Fibroblast of pulmonary artery (primary cell): Measurements from ENCODE around the gene NCAPH2.
A peak's percentile ranks its signal among the peaks of the same experiment; 100 is the strongest.

Source experiments
- DNase-seq: peaks from one replicate; pipeline ENCODE4 v3.0.0-alpha.2; 2010; ENCODE audit warnings: low read depth
- H3K4me3 ChIP-seq: replicated peaks from 2 replicates; pipeline ENCODE4 v1.5.1; 2011; ENCODE audit warnings: low read depth, mild to moderate bottlenecking, control low read depth, low read length, moderate library complexity
- TF ChIP-seq, protein P1 (sequence below): IDR thresholded peaks from 2 replicates; pipeline ENCODE4 v1.5.1; 2011; ENCODE audit warnings: mild to moderate bottlenecking, control low read depth, low read length, inconsistent platforms; ENCODE audit errors: missing control alignments

The NCAPH2 gene

DNA sequence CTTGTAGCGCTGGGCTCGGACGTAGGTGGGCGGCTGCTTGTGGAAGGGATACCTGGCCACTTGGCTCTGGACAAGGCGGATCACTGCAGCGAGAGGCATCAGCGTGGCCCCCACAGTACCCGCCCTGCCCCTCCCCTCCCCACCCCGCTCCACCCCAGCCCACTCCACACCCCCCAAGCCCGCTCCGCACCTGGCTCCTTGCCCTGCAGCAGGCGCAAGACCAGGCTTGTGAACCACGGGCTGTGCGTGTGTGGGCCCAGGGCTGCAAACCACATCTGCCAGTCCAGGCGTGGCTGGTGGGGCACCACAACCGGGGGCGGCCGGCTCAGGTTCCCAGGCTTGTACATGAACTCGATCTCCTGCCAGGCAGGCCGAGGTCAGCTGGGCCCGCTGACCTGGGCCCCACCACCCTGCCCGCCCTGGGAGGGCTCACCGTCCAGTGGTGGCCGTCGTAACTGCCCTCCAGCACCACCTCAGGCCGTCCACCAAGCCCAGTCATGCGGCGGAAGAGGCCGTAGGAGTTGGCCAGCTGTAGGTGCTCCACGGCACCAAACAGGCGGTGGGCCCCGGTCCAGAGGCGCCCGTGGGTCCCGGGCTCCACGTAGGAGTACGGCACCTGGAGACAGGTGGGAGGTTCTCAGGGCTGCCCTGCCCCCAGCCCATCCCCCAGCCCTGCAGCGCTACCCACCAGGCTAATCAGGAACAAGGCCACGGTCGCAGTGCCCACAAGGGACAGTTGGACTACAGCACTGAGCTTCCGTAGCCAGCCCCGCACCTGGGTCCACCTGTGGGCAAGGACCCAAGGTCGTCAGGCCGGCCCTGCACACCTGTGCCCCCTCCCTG lies 3.4 kb upstream of the NCAPH2 start:
- no peak overlapping the region for H3K4me3 ChIP-seq
- DNase-seq: no peak
- TF ChIP-seq, protein P1, sequence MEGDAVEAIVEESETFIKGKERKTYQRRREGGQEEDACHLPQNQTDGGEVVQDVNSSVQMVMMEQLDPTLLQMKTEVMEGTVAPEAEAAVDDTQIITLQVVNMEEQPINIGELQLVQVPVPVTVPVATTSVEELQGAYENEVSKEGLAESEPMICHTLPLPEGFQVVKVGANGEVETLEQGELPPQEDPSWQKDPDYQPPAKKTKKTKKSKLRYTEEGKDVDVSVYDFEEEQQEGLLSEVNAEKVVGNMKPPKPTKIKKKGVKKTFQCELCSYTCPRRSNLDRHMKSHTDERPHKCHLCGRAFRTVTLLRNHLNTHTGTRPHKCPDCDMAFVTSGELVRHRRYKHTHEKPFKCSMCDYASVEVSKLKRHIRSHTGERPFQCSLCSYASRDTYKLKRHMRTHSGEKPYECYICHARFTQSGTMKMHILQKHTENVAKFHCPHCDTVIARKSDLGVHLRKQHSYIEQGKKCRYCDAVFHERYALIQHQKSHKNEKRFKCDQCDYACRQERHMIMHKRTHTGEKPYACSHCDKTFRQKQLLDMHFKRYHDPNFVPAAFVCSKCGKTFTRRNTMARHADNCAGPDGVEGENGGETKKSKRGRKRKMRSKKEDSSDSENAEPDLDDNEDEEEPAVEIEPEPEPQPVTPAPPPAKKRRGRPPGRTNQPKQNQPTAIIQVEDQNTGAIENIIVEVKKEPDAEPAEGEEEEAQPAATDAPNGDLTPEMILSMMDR: no peak

DNA sequence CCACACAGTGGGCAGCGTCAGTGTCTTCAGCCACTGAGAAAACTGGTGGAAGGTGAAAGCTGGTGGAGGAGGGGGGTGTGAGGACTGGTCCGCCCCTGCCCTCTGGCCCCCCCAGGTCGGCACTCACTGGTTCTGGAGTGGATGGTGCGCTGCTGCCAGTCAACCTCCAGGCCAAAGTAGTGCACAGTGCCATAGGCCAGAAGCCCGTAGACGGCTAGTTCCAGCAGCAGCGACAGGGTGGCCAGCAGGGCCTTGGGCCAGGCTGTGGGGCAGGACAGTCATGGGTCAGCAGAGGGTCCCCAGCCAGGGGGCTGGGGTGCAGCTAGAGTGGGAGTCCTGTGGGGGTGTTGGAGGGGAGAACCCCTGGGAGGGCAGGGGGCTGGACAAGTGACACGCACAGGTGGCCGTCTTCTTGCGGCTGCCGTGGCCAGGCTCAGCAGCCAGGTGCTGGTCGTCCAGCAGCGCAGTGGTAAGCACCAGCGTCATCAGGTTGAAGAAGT lies 2.7 kb upstream of the NCAPH2 start:
- DNase-seq: no peak
- H3K4me3 ChIP-seq: no peak overlapping the region
- TF ChIP-seq, protein P1: no peak

DNA sequence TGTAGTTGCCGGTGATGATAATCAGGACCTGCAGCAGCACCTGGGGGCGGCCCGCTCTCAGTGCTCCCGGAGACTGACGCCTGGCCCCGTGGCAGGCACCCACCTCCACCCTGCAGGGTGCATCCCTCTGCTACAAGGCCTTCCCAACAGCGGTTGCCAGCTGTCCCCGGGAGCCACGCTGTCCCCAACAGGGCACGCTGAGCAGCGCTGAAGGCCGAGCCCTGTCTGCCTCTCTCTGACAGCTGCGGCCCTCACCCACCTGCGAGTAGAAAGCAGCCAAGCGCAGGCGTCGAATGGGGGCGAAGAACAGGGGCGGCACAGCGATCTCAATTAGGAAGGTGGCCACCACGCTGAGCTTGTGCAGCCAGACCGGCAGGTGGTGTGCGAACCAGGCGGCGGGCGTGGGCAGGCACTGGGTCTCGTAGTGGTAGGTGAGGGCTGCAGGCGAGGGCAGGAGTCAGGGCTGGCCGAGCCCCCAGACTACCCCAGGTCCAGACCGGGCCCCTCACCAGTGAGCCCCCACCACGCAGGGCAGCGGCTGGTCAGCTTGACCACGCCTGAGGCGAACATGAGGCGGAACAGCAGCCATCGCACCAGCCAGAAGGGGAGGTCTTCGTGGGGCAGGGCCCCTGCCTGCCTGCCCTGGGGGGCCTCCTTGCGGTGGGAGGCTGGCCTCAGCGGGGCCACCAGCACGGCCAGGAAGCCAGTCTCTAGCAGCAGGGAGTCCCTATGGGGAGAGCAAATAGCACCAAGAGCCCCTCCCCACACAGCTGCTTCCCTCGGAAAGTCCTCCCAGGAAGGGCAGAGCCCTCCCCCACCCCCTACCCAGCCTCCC lies 2.0 kb upstream of the NCAPH2 start:
- no peak for DNase-seq
- TF ChIP-seq, protein P1: no peak
- peak overlapping the region; percentile 96 for H3K4me3 ChIP-seq

DNA sequence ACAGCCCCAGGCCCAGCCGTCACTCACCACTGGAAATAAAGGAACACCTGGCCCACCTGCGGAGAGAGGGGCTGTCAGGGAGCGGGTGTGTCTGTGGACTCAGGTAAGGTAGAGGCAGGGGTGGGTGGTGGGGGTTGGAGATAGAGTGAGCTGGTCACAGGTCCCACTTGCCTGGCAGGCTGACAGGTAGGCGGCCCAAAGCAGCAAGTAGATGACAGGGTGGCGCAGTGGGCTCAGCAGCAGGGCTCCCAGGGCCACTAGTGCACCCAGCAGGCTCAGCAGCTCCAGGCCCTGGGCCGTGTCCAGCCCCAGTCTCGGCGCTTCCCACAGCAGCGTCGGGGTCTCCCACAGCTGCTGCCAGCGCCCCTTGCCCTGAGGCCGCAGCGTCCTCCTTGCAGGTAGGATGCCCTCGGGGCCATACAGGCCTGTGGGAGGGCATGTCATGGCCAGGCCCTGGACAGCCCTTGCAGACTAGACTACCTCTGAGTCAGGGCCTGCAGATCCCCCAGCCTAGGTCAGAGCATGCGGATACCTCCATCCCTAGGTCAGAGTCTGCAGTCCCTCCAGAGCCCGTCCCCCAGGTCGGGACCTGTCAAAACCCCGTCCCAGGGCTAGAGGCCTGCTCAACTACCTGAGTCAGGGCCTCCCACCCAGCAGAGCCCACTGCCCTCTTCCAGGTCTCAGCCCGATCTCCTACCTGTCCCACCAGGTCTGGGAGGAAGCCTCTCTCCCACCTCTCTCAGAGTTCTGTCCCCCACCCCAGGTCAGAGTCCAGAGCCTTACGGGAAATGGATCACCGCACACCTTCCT lies 1.2 kb upstream of the NCAPH2 start:
- H3K4me3 ChIP-seq: peak overlapping the region; percentile 96
- DNase-seq: no peak
- TF ChIP-seq, protein P1: no peak

DNA sequence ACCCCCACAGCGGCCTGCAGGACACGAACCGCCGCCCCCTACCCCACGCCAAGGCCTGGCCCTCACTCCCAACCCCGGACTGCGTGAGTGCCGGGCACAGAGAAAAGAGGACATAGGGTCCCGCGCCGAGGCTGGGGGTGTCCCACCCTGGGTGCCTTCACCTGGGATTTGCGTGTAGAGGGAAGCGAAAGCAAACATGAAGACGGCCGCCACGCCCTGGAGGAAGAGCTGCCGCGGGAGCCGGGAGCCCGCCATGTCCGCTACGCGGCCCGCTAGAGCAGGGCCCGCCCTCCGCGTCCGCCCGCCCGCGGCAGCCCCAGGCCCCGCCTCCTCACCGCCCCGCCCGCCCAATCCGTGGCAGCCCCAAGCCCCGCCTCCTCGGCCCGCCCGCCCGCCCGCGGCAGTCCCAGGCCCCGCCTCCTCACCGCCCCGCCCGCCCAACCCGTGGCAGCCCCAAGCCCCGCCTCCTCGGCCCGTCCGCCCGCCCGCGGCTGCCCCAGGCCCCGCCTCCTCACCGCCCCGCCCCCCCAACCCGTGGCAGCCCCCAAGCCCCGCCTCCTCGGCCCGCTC lies 518 bp upstream of the NCAPH2 start, which contains the start of gene LMF2:
TSS of gene LMF2 (minus strand) at position 282 of the 570 bp plus-strand sequence. CDS start at position 255, 27 bp downstream.
- no peak for DNase-seq
- TF ChIP-seq, protein P1: no peak
- peak within 1 kb of the TSS; percentile 96 for H3K4me3 ChIP-seq

DNA sequence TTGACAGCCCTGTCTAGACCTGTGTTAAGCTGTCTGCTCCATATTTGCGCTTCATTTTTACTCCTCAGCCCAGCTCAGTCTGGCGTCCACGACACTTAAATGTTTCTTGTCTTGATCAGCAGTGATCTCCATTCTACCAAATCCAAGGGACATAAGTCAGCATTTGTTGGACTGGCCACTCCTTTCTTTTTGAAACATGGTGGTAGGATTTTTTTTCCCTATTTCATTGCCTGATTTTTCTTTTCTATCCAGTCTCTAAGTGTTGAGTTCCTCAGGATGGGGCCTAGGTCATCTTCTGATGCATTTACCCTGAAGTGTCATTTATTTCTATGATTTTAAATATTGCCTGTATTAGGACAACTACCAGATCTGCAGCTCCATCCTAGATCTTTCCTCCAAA lies 873 bp downstream of the NCAPH2 start:
- TF ChIP-seq, protein P1: no peak
- DNase-seq: no peak
- peak overlapping the region; percentile 75 for H3K4me3 ChIP-seq
